HCT116 (cell line): Measurements from ENCODE around the gene IBSP. TPM values are rescaled to one million over a fixed set of nuclear protein-coding genes. Genes with fewer than 3 reads are reported as not detected.

ENCODE experiments used
- ATAC-seq: fragments of 200-7000 bp; cut with Tn5 transposase; 2 replicates; pipeline ENCODE4 v1.9.1; 2020; ENCODE audit warnings: mild to moderate bottlenecking, moderate library complexity
- BruUV-seq: library from RNA; stranded (reverse); fragments of 400-500 nt; replicated peaks from 2 replicates; lab custom pipeline; 2021; lab: Mats Ljungman, UMichigan
- CTCF ChIA-PET: fragments of 300-600 bp; sonication (Branson Sonifier 250); formaldehyde crosslinking; loops from one replicate; lab custom pipeline; 2021; ENCODE audit warnings: antibody characterized with exemption; lab: Charles Lee
- POLR2A ChIA-PET: fragments of 300-600, 350-600 bp; sonication (Branson Sonifier 250); formaldehyde crosslinking; loops from one replicate; lab custom pipeline; 2021; ENCODE audit warnings: antibody characterized with exemption; lab: Charles Lee
- RAD21 ChIA-PET, 2 experiments: fragments of 300-600 bp; sonication (Branson Sonifier 250); formaldehyde crosslinking; loops; one replicate each; lab custom pipeline; 2023; ENCODE audit warnings: low total read pairs in 2 of 2; ENCODE audit not compliant: uncharacterized antibody in 2 of 2, unreplicated experiment in 2 of 2, low non-redundant PET in 1 of 2; lab: Charles Lee
- DNase-seq: peaks from one replicate; pipeline ENCODE4 v3.0.0-alpha.2; 2010; ENCODE audit warnings: low read depth, low spot score
- H2AFZ ChIP-seq: fragments of 200-600 bp; shearing (Covaris generic), sonication (generic); 2 replicates; pipeline ENCODE4 v1.6.1; 2017; ENCODE audit warnings: low read depth, mixed run types, mixed read lengths, antibody characterized with exemption, low read length; ENCODE audit not compliant: poor library complexity, severe bottlenecking
- H3K27ac ChIP-seq: 2 replicates; pipeline ENCODE4 v1.5.1; 2012; ENCODE audit warnings: low read depth, low read length
- H3K27me3 ChIP-seq: fragments of 200-600 bp; sonication (generic); 2 replicates; pipeline ENCODE4 v1.6.1; 2016; ENCODE audit warnings: mixed run types, low read length, mixed read lengths; ENCODE audit not compliant: insufficient read depth
- H3K36me3 ChIP-seq, 2 experiments: fragments of 200-500 bp in 1 of 2; fragments of 200-600 bp in 1 of 2; sonication (Bioruptor generic) in 1 of 2; sonication (generic) in 1 of 2; 2 replicates each; pipeline versions ENCODE4 v1.5.1 to v1.6.1; 2014 to 2016; ENCODE audit warnings: low read length in 2 of 2, inconsistent platforms in 1 of 2, mixed read lengths in 1 of 2, mixed run types in 1 of 2; ENCODE audit not compliant: insufficient read depth in 2 of 2, control insufficient read depth in 1 of 2
- H3K4me1 ChIP-seq, 2 experiments: fragments of 200-600 bp in 1 of 2; sonication (generic) in 1 of 2; 2 replicates each; pipeline versions ENCODE4 v1.5.1 to v1.6.1; 2012 to 2017; ENCODE audit warnings: low read length in 2 of 2, inconsistent platforms in 1 of 2, mild to moderate bottlenecking in 1 of 2, mixed read lengths in 1 of 2, mixed run types in 1 of 2, moderate library complexity in 1 of 2; ENCODE audit not compliant: insufficient read depth in 2 of 2, control insufficient read depth in 1 of 2
- H3K4me2 ChIP-seq: fragments of 200-600 bp; sonication (generic); 2 replicates; pipeline ENCODE4 v1.6.1; 2017; ENCODE audit warnings: mixed run types, low read length, mixed read lengths
- H3K4me3 ChIP-seq, 2 experiments: fragments of 200-600 bp in 1 of 2; sonication (generic) in 1 of 2; replicated peaks in 1 of 2; 2 replicates each; pipeline ENCODE4 v1.5.1; 2011 to 2016; ENCODE audit warnings: low read length in 2 of 2, control low read depth in 1 of 2, low read depth in 1 of 2, mild to moderate bottlenecking in 1 of 2, mixed read lengths in 1 of 2, mixed run types in 1 of 2
- H3K79me2 ChIP-seq: fragments of 200-600 bp; sonication (generic); 2 replicates; pipeline ENCODE4 v1.6.1; 2017; ENCODE audit warnings: mild to moderate bottlenecking, mixed run types, low read length, moderate library complexity, mixed read lengths; ENCODE audit not compliant: insufficient read depth
- H3K9ac ChIP-seq: fragments of 200-600 bp; sonication (generic); 2 replicates; pipeline ENCODE4 v1.6.1; 2016; ENCODE audit warnings: low read length, mixed read lengths
- H3K9me2 ChIP-seq: fragments of 200-600 bp; sonication (generic), shearing (Covaris generic); 2 replicates; pipeline ENCODE4 v1.6.1; 2017; ENCODE audit warnings: mixed run types, mild to moderate bottlenecking, moderate library complexity; ENCODE audit not compliant: insufficient read depth
- H3K9me3 ChIP-seq, 2 experiments: fragments of 200-500 bp in 1 of 2; fragments of 200-600 bp in 1 of 2; sonication (Bioruptor generic) in 1 of 2; sonication (generic) in 1 of 2; 2 replicates each; pipeline ENCODE4 v1.6.1; 2014 to 2017; ENCODE audit warnings: low read length in 2 of 2, mixed read lengths in 2 of 2, inconsistent platforms in 1 of 2, low read depth in 1 of 2, mild to moderate bottlenecking in 1 of 2, mixed run types in 1 of 2, moderate library complexity in 1 of 2; ENCODE audit not compliant: control insufficient read depth in 1 of 2, insufficient read depth in 1 of 2
- H4K20me1 ChIP-seq: fragments of 200-600 bp; sonication (generic), shearing (Covaris generic); 2 replicates; pipeline ENCODE4 v1.6.1; 2017; ENCODE audit warnings: mixed run types, mild to moderate bottlenecking, moderate library complexity; ENCODE audit not compliant: insufficient read depth
- CTCF ChIP-seq, 3 experiments: fragments of 200-600 bp in 1 of 3; sonication (generic) in 1 of 3; IDR thresholded peaks in 2 of 3; conservative IDR thresholded peaks in 1 of 3; 2 replicates each; pipeline ENCODE4 v1.5.1; 2012 to 2017; ENCODE audit warnings: low read depth in 2 of 3, low read length in 2 of 3, antibody characterized with exemption in 1 of 3, borderline replicate concordance in 1 of 3, control low read depth in 1 of 3, mild to moderate bottlenecking in 1 of 3, mixed read lengths in 1 of 3, mixed run types in 1 of 3, moderate library complexity in 1 of 3; ENCODE audit not compliant: insufficient read depth in 1 of 3
- ELF1 ChIP-seq: IDR thresholded peaks from 2 replicates; pipeline ENCODE4 v1.6.1; 2012; ENCODE audit warnings: low read depth, borderline replicate concordance
- EZH2 ChIP-seq: fragments of 200-600 bp; sonication (generic); IDR thresholded peaks from 2 replicates; pipeline ENCODE4 v1.6.1; 2017; ENCODE audit warnings: antibody characterized with exemption, mixed run types
- EZH2phosphoT487 ChIP-seq: fragments of 200-600 bp; IDR thresholded peaks from 2 replicates; pipeline ENCODE4 v1.6.1; 2018; ENCODE audit warnings: antibody characterized with exemption, borderline replicate concordance
- FOSL1 ChIP-seq: IDR thresholded peaks from 2 replicates; pipeline ENCODE4 v1.6.1; 2012; ENCODE audit warnings: low read depth
- JUND ChIP-seq: IDR thresholded peaks from 2 replicates; pipeline ENCODE4 v1.6.1; 2012
- POLR2A ChIP-seq: IDR thresholded peaks from 2 replicates; pipeline ENCODE4 v1.7.0; 2011; ENCODE audit warnings: borderline replicate concordance; ENCODE audit not compliant: insufficient read depth, insufficient read length; ENCODE audit errors: extremely low read depth
- POLR2AphosphoS5 ChIP-seq: IDR thresholded peaks from 2 replicates; pipeline ENCODE4 v1.6.1; 2011; ENCODE audit warnings: mild to moderate bottlenecking, low read depth, low read length, moderate library complexity
- SIN3A ChIP-seq: IDR thresholded peaks from 2 replicates; pipeline ENCODE4 v1.6.1; 2012; ENCODE audit warnings: low read depth
- SP1 ChIP-seq: IDR thresholded peaks from 2 replicates; pipeline ENCODE4 v1.6.1; 2012; ENCODE audit warnings: low read depth
- SRF ChIP-seq: IDR thresholded peaks from 2 replicates; pipeline ENCODE4 v1.6.1; 2012; ENCODE audit warnings: low read depth
- TCF7L2 ChIP-seq: IDR thresholded peaks from 2 replicates; pipeline ENCODE4 v1.7.0; 2011; ENCODE audit warnings: borderline replicate concordance, inconsistent platforms; ENCODE audit not compliant: insufficient read depth, insufficient read length; ENCODE audit errors: extremely low read depth
- ZFX ChIP-seq: fragments of 450-650 bp; IDR thresholded peaks from 2 replicates; pipeline ENCODE4 v1.6.1; 2017
- ZNF274 ChIP-seq: fragments of 200-500 bp; sonication (Bioruptor generic); IDR thresholded peaks from 2 replicates; pipeline ENCODE4 v1.6.1; 2014; ENCODE audit warnings: mild to moderate bottlenecking, low read depth, low read length, inconsistent platforms
- intact Hi-C: fragments of 100-400 bp; cut with micrococcal nuclease; formaldehyde crosslinking; loops from 2 replicates; pipeline ENCODE4 v1.10.0; 2022
- total RNA-seq: library from RNA; stranded (reverse); gene quantifications from one replicate; pipeline ENCODE4 v1.2.1, GENCODE V29; 2021; ENCODE audit not compliant: unreplicated experiment
- TF ChIP-seq, protein P1 (sequence below): IDR thresholded peaks from 2 replicates; pipeline ENCODE4 v1.6.1; 2012

Gene IBSP
- total RNA-seq, 1 experiment from 2014 or later: not detected

- TF ChIP-seq POLR2AphosphoS5 (no peak), EZH2phosphoT487 (no peak), SRF (no peak)
Measured at GRCh38 chr4:87824352-87824751, 25.0 kb downstream of the IBSP start (continued).

DNA sequence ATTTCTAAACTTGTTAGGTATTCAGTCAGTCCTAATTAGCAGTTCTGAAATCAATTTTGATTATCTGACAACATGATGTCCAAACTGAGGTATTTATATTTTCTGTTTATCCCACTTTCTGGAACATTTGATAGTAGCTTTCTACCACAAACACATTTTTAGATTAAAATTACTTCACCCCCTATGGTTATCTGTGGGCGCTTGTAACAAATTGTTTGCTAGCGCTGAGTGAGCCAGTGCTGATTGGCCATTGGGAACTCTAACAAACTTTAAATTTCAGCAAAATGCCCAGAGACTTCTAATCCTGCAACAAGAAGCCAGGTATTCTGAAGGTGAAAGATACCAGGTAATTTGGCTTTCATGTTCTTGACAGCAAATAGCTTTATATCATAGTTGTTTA lies 33.3 kb downstream of the IBSP start, which contains the start of gene MEPE:
Gene MEPE (plus strand): TSS at position 301 of the 400 bp plus-strand sequence. CDS start 1,746 bp downstream, outside the sequence.
- DNase-seq (no peak), ATAC-seq (no peak)
- no peak within 1 kb of the TSS for H3K4me3 ChIP-seq
- TF ChIP-seq FOSL1: no peak
- TF ChIP-seq, protein P1, sequence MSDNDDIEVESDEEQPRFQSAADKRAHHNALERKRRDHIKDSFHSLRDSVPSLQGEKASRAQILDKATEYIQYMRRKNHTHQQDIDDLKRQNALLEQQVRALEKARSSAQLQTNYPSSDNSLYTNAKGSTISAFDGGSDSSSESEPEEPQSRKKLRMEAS: no peak
- no peak for TF ChIP-seq ZFX
- TF ChIP-seq SP1: no peak
- TF ChIP-seq TCF7L2: no peak
- no peak for TF ChIP-seq POLR2A
- intact Hi-C loops: no loop called here
- no TSS peak for BruUV-seq
- ChIA-PET RAD21 (no interaction called here), POLR2A (no interaction called here), CTCF (interaction anchor here (0.9 kb wide), 1 partner anchor 10 kb away, joined by 3 read pairs; no protein-coding TSS in a partner anchor)
- no peak within 1 kb of the TSS for H3K4me2 ChIP-seq
- H3K4me1 ChIP-seq: no peaks in the 10 kb centered on the region
- H3K9ac ChIP-seq: no peak within 1 kb of the TSS
- no peaks in the 10 kb centered on the region for H3K9me3 ChIP-seq
- no peak within 1 kb of the TSS for H3K27ac ChIP-seq
- no peaks in the 10 kb centered on the region for H3K27me3 ChIP-seq
- H2AFZ ChIP-seq: no peak within 1 kb of the TSS
- no peaks in the 10 kb centered on the region for H3K79me2 ChIP-seq
- no peaks in the 10 kb centered on the region for H4K20me1 ChIP-seq
- H3K36me3 ChIP-seq: no peaks in the 10 kb centered on the region
- no peaks in the 10 kb centered on the region for H3K9me2 ChIP-seq

GRCh38 chr4:87834401-87834800 lies 35.0 kb downstream of the IBSP start:
- no peak overlapping the region for H2AFZ ChIP-seq
- 0 out of 4 replicates have a peak, but pooled peaks cover 0 to 2% of the 10 kb centered on the region in 2 experiments for H3K4me1 ChIP-seq
- no peaks in the 10 kb centered on the region for H3K79me2 ChIP-seq
- H3K4me2 ChIP-seq: no peak overlapping the region
- ChIA-PET RAD21 (no interaction called here), POLR2A (no interaction called here), CTCF (interaction anchor here (1.3 kb wide), 1 partner anchor 15 kb away, joined by 3 read pairs; no protein-coding TSS in a partner anchor)
- ATAC-seq: no peak
- no peak for DNase-seq
- H3K27me3 ChIP-seq: no peaks in the 10 kb centered on the region
- H3K27ac ChIP-seq: no peak overlapping the region
- no peaks in the 10 kb centered on the region for H4K20me1 ChIP-seq
- intact Hi-C loops: no loop called here
- H3K9me3 ChIP-seq: no peaks in the 10 kb centered on the region
- no peak overlapping the region for H3K4me3 ChIP-seq
- TF ChIP-seq CTCF (IDR thresholded peaks at IDR 0.05 in 2 of 3, conservative IDR thresholded peaks at IDR 0.05 in 1 of 3; ENCODE audit: borderline replicate concordance in 1 of 3, insufficient read depth in 1 of 3, low read depth in 2 of 3, low read length in 2 of 3) (no peak), EZH2 (no peak), SIN3A (no peak), ELF1 (no peak), FOSL1 (no peak), ZFX (no peak), ZNF274 (no peak), JUND (no peak)
- no peaks in the 10 kb centered on the region for H3K36me3 ChIP-seq
- BruUV-seq: no TSS peak
- no peak overlapping the region for H3K9ac ChIP-seq
- H3K9me2 ChIP-seq: no peaks in the 10 kb centered on the region
